HepG2 (cell line): ENCODE measurements around the gene SSX2IP. TPM values are rescaled to one million over a fixed set of nuclear protein-coding genes. Genes with fewer than 3 reads are reported as not detected.

Experiments used
- HNRNPK ChIP-seq: fragments of 200-400 bp; formaldehyde crosslinking; IDR thresholded peaks from 2 replicates; pipeline ENCODE4 v1.6.1; 2018; ENCODE audit warnings: low read length, low read depth, moderate library complexity, mild to moderate bottlenecking; ENCODE audit not compliant: poor library complexity, severe bottlenecking
- KMT2B ChIP-seq: IDR thresholded peaks from 2 replicates; pipeline ENCODE4 v1.6.1; 2016; ENCODE audit warnings: missing genetic modification reagents, missing compliant biosample characterization
- MBNL3 ChIP-seq: fragments of 250-450 bp; sonication (Bioruptor Pico); conservative IDR thresholded peaks from 2 replicates; pipeline ENCODE4 v1.8.0; 2022; ENCODE audit warnings: mild to moderate bottlenecking, inconsistent platforms
- PLRG1 ChIP-seq: fragments of 450-650 bp; conservative IDR thresholded peaks from 2 replicates; pipeline ENCODE4 v1.6.1; 2016
- ZNF235 ChIP-seq: sonication (generic); formaldehyde crosslinking; IDR thresholded peaks from 2 replicates; pipeline ENCODE4 v1.8.1; 2023; ENCODE audit warnings: mild to moderate bottlenecking, missing genetic modification reagents, borderline replicate concordance
- ZNF253 ChIP-seq: sonication (generic); formaldehyde crosslinking; IDR thresholded peaks from 2 replicates; pipeline ENCODE4 v1.8.0; 2022; ENCODE audit warnings: mild to moderate bottlenecking, missing genetic modification reagents, borderline replicate concordance
- ZNF263 ChIP-seq: sonication (generic); formaldehyde crosslinking; IDR thresholded peaks from 2 replicates; pipeline ENCODE4 v1.4.0; 2020; ENCODE audit warnings: missing genetic modification reagents
- ZNF614 ChIP-seq: IDR thresholded peaks from 2 replicates; pipeline ENCODE4 v1.6.1; 2018; ENCODE audit warnings: missing biosample characterization, missing genetic modification reagents, inconsistent platforms, borderline replicate concordance
- ZNF724P ChIP-seq: sonication (generic); formaldehyde crosslinking; IDR thresholded peaks from 2 replicates; pipeline ENCODE4 v1.8.0; 2022; ENCODE audit warnings: missing genetic modification reagents, borderline replicate concordance
- ZNF841 ChIP-seq: sonication (generic); formaldehyde crosslinking; IDR thresholded peaks from 2 replicates; pipeline ENCODE4 v1.8.1; 2023; ENCODE audit warnings: missing genetic modification reagents, borderline replicate concordance
- polyA plus RNA-seq, 8 experiments: library from polyadenylated mRNA; depleted of rRNA in 3 of 8; stranded (reverse) in 7 of 8; unstranded in 1 of 8; fragments of >200 nt; fragmentation: Illumina TruSeq in 4 of 8; extraction: Trizol in 4 of 8; gene quantifications; 2 replicates each; pipeline versions ENCODE4 v1.2.1 to v1.2.3, GENCODE V29; 2011 to 2016; ENCODE audit warnings: low read depth in 4 of 8, missing spikeins in 1 of 8, mixed read lengths in 1 of 8; ENCODE audit not compliant: insufficient read depth in 1 of 8
- total RNA-seq, 5 experiments: library from RNA; depleted of rRNA; stranded (reverse); fragments of >200 nt; fragmentation: Illumina TruSeq; extraction: Trizol; gene quantifications; 2 replicates each; pipeline ENCODE4 v1.2.3, GENCODE V29; 2016; ENCODE audit warnings: low read depth in 1 of 5
- TF ChIP-seq, protein P1 (sequence below): sonication (generic); formaldehyde crosslinking; IDR thresholded peaks from 2 replicates; pipeline ENCODE4 v1.4.0; 2020; ENCODE audit warnings: mild to moderate bottlenecking, missing genetic modification reagents, borderline replicate concordance
- TF ChIP-seq, protein P2 (sequence below): sonication (generic); formaldehyde crosslinking; IDR thresholded peaks from 2 replicates; pipeline ENCODE4 v1.4.0; 2020; ENCODE audit warnings: missing genetic modification reagents, borderline replicate concordance

Gene SSX2IP
- total and polyA plus RNA-seq, 2 of the 13 experiments (the other 11 are each of a cell fraction or from before 2014, with no cell fraction given): 2.7 to 23.7 TPM

DNA sequence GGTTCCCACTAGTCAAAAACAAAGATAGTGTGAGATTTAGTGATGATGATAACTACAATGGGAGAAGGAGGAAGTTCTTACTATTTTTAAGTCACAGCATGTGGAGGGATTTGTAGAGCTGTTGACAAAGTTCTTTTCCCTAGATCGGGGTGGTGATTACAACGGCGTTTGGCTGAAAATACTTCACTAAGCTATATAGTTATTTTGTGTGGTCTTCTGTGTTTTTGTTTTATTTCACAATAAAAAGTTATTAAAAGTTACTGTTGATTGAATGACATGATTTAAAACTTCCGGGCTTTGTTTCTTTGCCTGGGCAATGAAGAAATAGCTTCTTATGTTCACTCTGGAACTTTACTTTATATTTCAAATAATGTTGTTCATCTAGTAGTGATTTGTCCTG lies 47.3 kb upstream of the SSX2IP start (continued):
- TF ChIP-seq, protein P1, sequence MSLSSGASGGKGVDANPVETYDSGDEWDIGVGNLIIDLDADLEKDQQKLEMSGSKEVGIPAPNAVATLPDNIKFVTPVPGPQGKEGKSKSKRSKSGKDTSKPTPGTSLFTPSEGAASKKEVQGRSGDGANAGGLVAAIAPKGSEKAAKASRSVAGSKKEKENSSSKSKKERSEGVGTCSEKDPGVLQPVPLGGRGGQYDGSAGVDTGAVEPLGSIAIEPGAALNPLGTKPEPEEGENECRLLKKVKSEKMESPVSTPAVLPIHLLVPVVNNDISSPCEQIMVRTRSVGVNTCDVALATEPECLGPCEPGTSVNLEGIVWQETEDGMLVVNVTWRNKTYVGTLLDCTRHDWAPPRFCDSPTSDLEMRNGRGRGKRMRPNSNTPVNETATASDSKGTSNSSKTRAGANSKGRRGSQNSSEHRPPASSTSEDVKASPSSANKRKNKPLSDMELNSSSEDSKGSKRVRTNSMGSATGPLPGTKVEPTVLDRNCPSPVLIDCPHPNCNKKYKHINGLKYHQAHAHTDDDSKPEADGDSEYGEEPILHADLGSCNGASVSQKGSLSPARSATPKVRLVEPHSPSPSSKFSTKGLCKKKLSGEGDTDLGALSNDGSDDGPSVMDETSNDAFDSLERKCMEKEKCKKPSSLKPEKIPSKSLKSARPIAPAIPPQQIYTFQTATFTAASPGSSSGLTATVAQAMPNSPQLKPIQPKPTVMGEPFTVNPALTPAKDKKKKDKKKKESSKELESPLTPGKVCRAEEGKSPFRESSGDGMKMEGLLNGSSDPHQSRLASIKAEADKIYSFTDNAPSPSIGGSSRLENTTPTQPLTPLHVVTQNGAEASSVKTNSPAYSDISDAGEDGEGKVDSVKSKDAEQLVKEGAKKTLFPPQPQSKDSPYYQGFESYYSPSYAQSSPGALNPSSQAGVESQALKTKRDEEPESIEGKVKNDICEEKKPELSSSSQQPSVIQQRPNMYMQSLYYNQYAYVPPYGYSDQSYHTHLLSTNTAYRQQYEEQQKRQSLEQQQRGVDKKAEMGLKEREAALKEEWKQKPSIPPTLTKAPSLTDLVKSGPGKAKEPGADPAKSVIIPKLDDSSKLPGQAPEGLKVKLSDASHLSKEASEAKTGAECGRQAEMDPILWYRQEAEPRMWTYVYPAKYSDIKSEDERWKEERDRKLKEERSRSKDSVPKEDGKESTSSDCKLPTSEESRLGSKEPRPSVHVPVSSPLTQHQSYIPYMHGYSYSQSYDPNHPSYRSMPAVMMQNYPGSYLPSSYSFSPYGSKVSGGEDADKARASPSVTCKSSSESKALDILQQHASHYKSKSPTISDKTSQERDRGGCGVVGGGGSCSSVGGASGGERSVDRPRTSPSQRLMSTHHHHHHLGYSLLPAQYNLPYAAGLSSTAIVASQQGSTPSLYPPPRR (CRISPR knock-in tag): no peak
- no peak for TF ChIP-seq ZNF263 (CRISPR knock-in tag)
- no peak for TF ChIP-seq ZNF235 (CRISPR knock-in tag)
- TF ChIP-seq ZNF253: no peak
- no peak for TF ChIP-seq ZNF724P
- TF ChIP-seq ZNF614 (CRISPR knock-in tag): no peak
- no peak for TF ChIP-seq MBNL3 (CRISPR knock-in tag)
- TF ChIP-seq KMT2B (CRISPR knock-in tag): no peak
- TF ChIP-seq ZNF841: no peak
- TF ChIP-seq HNRNPK: no peak
- TF ChIP-seq PLRG1: no peak
- TF ChIP-seq, protein P2, sequence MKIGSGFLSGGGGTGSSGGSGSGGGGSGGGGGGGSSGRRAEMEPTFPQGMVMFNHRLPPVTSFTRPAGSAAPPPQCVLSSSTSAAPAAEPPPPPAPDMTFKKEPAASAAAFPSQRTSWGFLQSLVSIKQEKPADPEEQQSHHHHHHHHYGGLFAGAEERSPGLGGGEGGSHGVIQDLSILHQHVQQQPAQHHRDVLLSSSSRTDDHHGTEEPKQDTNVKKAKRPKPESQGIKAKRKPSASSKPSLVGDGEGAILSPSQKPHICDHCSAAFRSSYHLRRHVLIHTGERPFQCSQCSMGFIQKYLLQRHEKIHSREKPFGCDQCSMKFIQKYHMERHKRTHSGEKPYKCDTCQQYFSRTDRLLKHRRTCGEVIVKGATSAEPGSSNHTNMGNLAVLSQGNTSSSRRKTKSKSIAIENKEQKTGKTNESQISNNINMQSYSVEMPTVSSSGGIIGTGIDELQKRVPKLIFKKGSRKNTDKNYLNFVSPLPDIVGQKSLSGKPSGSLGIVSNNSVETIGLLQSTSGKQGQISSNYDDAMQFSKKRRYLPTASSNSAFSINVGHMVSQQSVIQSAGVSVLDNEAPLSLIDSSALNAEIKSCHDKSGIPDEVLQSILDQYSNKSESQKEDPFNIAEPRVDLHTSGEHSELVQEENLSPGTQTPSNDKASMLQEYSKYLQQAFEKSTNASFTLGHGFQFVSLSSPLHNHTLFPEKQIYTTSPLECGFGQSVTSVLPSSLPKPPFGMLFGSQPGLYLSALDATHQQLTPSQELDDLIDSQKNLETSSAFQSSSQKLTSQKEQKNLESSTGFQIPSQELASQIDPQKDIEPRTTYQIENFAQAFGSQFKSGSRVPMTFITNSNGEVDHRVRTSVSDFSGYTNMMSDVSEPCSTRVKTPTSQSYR (CRISPR knock-in tag): no peak
